Prostate gland (tissue), 2 donors: ENCODE results near the gene METAP2. TPM values are rescaled to one million over a fixed set of nuclear protein-coding genes. Genes with fewer than 3 reads are reported as not detected.

Experiments used
- DNase-seq: peaks from one replicate; pipeline ENCODE4 v3.0.0-alpha.2; 2019; ENCODE audit warnings: low spot score
- H3K27ac ChIP-seq, 2 donors: fragments of 200-600 bp; sonication (generic); 2 replicates each; pipeline ENCODE4 v1.5.1; 2017 to 2019
- H3K27me3 ChIP-seq: fragments of 200-600 bp; sonication (generic); replicated peaks from 2 replicates; pipeline ENCODE4 v1.5.1; 2019; ENCODE audit not compliant: insufficient read depth
- H3K36me3 ChIP-seq, 2 donors: fragments of 200-600 bp; sonication (generic); 1 replicate in 1 of 2; 2 replicates in 1 of 2; pipeline versions ENCODE4 v1.5.1 to v1.8.1; 2017 to 2019
- H3K4me1 ChIP-seq: fragments of 200-600 bp; sonication (generic); replicated peaks from 2 replicates; pipeline ENCODE4 v1.5.1; 2019
- H3K4me3 ChIP-seq, 2 donors: fragments of 200-600 bp; sonication (generic); 2 replicates each; pipeline ENCODE4 v1.5.1; 2017 to 2019
- H3K9me3 ChIP-seq: fragments of 200-600 bp; sonication (generic); 2 replicates; pipeline ENCODE4 v1.5.1; 2017
- POLR2A ChIP-seq: fragments of 450-650 bp; IDR thresholded peaks from one replicate; pipeline ENCODE4 v1.6.1; 2016; ENCODE audit warnings: antibody characterized with exemption, mild to moderate bottlenecking
- POLR2AphosphoS5 ChIP-seq: sonication (generic); formaldehyde crosslinking; IDR thresholded peaks from one replicate; pipeline ENCODE4 v1.6.1; 2017; ENCODE audit warnings: antibody characterized with exemption
- WGBS: methylation state at CpG from one replicate; pipeline ENCODE4 v1.1.5; 2018; 5-methylcytosine and 5-hydroxymethylcytosine counted together
- intact Hi-C: fragments of 100-400 bp; cut with DNase I; formaldehyde crosslinking; loops from one replicate; pipeline ENCODE4 v1.14.2; 2022
- total RNA-seq, 2 donors: library from RNA; depleted of rRNA; stranded (reverse); fragments of >200 nt; gene quantifications; one replicate each; pipeline ENCODE4 v1.1.0, GENCODE V29; 2016
- TF ChIP-seq, protein P1 (sequence below), 4 experiments: fragments of 200-600 bp in 2 of 4; fragments of 450-650 bp in 2 of 4; sonication (generic) in 2 of 4; IDR thresholded peaks; 1 replicate in 3 of 4; 2 replicates in 1 of 4; pipeline ENCODE4 v1.5.1; 2016 to 2019; ENCODE audit warnings: antibody characterized with exemption in 4 of 4, mild to moderate bottlenecking in 2 of 4, moderate library complexity in 2 of 4

The METAP2 gene
- total RNA-seq, 2 donors from 2014 or later, result 46.4 to 61.7 TPM

DNA sequence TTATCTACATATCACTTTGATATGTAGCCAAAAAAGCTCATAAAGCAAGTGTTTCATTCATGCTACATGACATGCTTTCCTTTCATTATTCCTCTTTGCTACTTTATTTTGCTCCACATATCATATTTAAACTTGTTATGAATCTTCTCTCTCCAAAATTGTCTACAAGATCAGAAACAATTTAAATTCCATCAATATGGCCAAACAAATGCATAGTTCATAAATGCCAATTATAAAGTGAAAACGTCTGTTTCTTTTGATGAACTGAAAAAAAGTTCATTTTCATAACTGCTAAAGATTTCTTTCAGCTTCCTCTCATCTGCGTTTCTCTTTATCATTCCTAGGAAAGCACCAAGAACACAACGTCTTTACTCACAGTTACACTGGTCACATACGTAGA is 54.5 kb downstream of the METAP2 start:
- 61% methylated on average over 4 of the region's 4 CpGs for WGBS
- intact Hi-C loops, result no loop called here
- H3K4me3 ChIP-seq, result no peak overlapping the region
- TF ChIP-seq POLR2A, result no peak
- H3K9me3 ChIP-seq, result no peaks in the 10 kb centered on the region
- no peak overlapping the region for H3K27ac ChIP-seq
- H3K4me1 ChIP-seq, result no peaks in the 10 kb centered on the region
- no peak for DNase-seq
- no peaks in the 10 kb centered on the region for H3K27me3 ChIP-seq
- H3K36me3 ChIP-seq, result no peaks in the 10 kb centered on the region

DNA sequence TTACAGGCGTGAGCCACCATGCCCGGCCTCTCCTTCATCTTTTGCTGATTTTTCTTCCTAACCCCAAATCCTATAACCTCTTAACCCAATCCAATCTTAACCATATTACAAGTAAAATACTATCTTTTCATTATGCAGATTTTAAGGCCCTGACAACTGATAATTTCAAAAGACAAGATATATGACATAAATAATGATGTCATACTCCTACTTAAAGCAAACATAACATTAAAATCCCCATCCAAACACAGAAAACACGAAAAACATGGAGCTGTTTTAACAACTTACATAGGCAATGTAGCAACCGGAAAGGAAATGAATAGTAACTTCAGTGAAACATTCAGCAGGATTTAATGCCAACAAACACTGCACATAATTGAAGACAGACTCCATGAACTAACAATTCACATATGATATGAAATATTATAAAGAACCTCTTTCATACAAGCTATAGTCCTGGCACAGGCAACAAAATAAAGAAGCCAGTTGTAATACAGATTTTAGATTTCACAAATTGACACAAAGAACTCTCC is 55.8 kb downstream of the METAP2 start:
- Histone ChIP-seq H3K36me3 (no peaks in the 10 kb centered on the region), H3K27ac (no peak overlapping the region), H3K27me3 (no peaks in the 10 kb centered on the region), H3K4me3 (no peak overlapping the region), H3K4me1 (no peaks in the 10 kb centered on the region), H3K9me3 (no peaks in the 10 kb centered on the region)
- TF ChIP-seq POLR2AphosphoS5, result no peak
- no peak for TF ChIP-seq POLR2A
- WGBS, result 91% methylated on average over 4 of the region's 4 CpGs
- no peak for DNase-seq
- intact Hi-C loops, result loop anchor here (5.0 to 10.0 kb wide), 3 partner anchors 55 to 415 kb away; partner anchors contain the start of genes FGD6, METAP2 and VEZT

DNA sequence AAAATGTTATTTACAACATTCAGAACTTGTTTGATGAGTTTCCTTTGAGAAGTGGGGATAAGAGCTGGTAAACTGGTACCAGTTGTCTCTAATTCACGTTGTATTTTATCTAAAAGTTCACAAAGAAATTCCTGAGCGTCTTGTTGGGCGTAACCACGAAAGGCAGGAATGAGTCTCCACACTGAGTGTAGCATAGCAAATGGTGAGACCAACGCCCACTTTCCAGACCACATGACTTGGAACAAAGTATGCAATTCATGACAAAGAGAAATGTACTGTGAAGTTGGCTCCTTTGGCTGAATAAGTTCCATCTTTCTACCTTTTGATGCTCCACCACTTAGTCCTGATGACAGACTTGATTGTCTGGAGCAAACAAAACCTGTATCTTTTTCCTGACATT is 58.9 kb downstream of the METAP2 start:
- Histone ChIP-seq H3K9me3 (no peaks in the 10 kb centered on the region), H3K36me3 (no peaks in the 10 kb centered on the region), H3K4me3 (no peak overlapping the region), H3K4me1 (no peaks in the 10 kb centered on the region), H3K27ac (no peak overlapping the region), H3K27me3 (no peaks in the 10 kb centered on the region)
- DNase-seq, result no peak
- TF ChIP-seq POLR2AphosphoS5 (no peak), POLR2A (no peak)
- TF ChIP-seq, protein P1, sequence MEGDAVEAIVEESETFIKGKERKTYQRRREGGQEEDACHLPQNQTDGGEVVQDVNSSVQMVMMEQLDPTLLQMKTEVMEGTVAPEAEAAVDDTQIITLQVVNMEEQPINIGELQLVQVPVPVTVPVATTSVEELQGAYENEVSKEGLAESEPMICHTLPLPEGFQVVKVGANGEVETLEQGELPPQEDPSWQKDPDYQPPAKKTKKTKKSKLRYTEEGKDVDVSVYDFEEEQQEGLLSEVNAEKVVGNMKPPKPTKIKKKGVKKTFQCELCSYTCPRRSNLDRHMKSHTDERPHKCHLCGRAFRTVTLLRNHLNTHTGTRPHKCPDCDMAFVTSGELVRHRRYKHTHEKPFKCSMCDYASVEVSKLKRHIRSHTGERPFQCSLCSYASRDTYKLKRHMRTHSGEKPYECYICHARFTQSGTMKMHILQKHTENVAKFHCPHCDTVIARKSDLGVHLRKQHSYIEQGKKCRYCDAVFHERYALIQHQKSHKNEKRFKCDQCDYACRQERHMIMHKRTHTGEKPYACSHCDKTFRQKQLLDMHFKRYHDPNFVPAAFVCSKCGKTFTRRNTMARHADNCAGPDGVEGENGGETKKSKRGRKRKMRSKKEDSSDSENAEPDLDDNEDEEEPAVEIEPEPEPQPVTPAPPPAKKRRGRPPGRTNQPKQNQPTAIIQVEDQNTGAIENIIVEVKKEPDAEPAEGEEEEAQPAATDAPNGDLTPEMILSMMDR (IDR thresholded peaks at IDR 0.05), result no peak
- WGBS, result 67% methylated on average over 5 of the region's 5 CpGs
- intact Hi-C loops, result loop anchor here (5.0 to 10.0 kb wide), 3 partner anchors 58 to 418 kb away; partner anchors contain the start of genes FGD6, METAP2 and VEZT

DNA sequence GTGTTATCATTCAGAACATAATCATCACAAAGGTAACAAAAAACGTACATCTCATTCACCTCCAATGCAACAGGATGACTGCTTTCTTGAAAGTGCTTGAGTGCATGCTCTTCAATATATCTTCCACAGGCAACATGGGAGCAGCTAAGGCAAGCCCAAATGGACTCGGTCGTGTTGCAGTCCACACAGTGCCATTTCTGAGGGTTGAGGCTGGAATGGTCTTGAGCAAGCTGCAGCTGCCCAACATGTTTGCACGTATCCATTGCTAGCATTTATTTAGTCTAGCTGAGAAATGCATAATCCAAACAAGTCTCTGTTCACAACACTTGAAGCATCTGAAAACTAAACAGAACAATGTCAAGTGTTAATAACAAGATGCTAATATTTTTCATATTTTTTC is 60.0 kb downstream of the METAP2 start:
- intact Hi-C loops, result loop anchor here (5.0 to 10.0 kb wide), 3 partner anchors 59 to 419 kb away; partner anchors contain the start of genes FGD6, METAP2 and VEZT
- TF ChIP-seq POLR2A, result no peak
- TF ChIP-seq, protein P1 (IDR thresholded peaks at IDR 0.05), result no peak
- TF ChIP-seq POLR2AphosphoS5, result no peak
- Histone ChIP-seq H3K9me3 (no peaks in the 10 kb centered on the region), H3K27me3 (no peaks in the 10 kb centered on the region), H3K36me3 (no peaks in the 10 kb centered on the region), H3K4me3 (no peak overlapping the region), H3K4me1 (no peaks in the 10 kb centered on the region), H3K27ac (no peak overlapping the region)
- WGBS, result 60% methylated on average over 4 of the region's 4 CpGs
- DNase-seq, result no peak

DNA sequence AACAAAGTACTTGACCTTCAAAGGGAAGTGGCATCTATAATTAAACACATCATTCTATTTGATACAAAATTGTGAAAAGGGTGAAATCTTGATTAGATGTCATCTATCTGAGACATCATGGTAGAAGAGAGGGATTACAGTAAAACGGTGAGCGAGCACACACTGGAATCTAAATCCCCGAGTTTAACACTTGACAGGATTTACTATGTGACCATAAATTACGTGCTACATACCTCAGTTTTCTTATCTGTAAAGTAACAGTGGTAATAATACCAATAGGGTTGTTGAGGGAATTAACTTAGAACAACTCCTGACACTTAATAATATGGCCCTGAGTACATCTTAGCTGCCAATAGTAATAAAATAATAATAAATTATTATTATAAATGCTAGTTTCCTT is 64.1 kb downstream of the METAP2 start:
- Histone ChIP-seq H3K27ac (no peak overlapping the region), H3K27me3 (no peaks in the 10 kb centered on the region), H3K4me3 (no peak overlapping the region), H3K9me3 (no peaks in the 10 kb centered on the region), H3K36me3 (no peaks in the 10 kb centered on the region), H3K4me1 (no peaks in the 10 kb centered on the region)
- 55% methylated on average over 4 of the region's 4 CpGs for WGBS
- intact Hi-C loops, result loop anchor here (5.0 to 10.0 kb wide), 3 partner anchors 63 to 423 kb away; partner anchors contain the start of gene METAP2
- TF ChIP-seq, protein P1 (IDR thresholded peaks at IDR 0.05), result no peak
- no peak for TF ChIP-seq POLR2AphosphoS5
- DNase-seq, result no peak

DNA sequence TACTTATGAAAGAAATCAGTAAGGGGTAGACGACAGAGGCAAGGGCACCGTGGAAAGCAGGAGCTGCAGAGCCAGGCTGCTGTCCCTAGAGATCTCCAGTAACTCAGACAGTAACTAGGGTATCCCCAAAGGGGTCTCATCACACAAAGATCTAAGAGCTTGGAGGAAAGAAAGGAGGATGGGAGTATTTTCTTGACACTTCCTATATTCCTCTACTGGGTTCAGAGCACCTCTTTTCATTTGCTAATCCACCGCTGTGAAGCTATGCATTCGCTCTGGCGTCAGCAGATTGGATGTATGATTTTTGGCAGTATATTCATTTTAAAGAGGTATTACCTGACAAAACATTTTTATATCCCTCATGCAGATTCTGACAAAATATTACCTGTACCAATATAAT is 64.7 kb downstream of the METAP2 start:
- intact Hi-C loops, result loop anchor here (5.0 to 10.0 kb wide), 3 partner anchors 64 to 424 kb away; partner anchors contain the start of gene METAP2
- TF ChIP-seq POLR2AphosphoS5 (no peak), POLR2A (no peak)
- TF ChIP-seq, protein P1 (IDR thresholded peaks at IDR 0.05), result no peak
- H3K4me1 ChIP-seq, result no peaks in the 10 kb centered on the region
- H3K9me3 ChIP-seq, result no peaks in the 10 kb centered on the region
- no peak overlapping the region for H3K27ac ChIP-seq
- WGBS, result 62% methylated on average over 5 of the region's 5 CpGs
- H3K36me3 ChIP-seq, result no peaks in the 10 kb centered on the region
- H3K4me3 ChIP-seq, result no peak overlapping the region
- H3K27me3 ChIP-seq, result no peaks in the 10 kb centered on the region
- DNase-seq, result no peak
